GM23338 (cell line): ENCODE results near the gene FAM83B. TPM values are rescaled to one million over a fixed set of nuclear protein-coding genes. Genes with fewer than 3 reads are reported as not detected.

Source experiments
- ATAC-seq: fragments of 200-7000 bp; cut with Tn5 transposase; 3 replicates; pipeline ENCODE4 v1.9.1; 2020
- DNase-seq: peaks from one replicate; pipeline ENCODE4 v3.0.0-alpha.2; 2015; ENCODE audit warnings: low spot score
- H2AFZ ChIP-seq: fragments of 200-600 bp; sonication (generic); 2 replicates; pipeline ENCODE4 v1.8.0; 2016; ENCODE audit warnings: antibody characterized with exemption, mild to moderate bottlenecking, moderate library complexity
- H3F3A ChIP-seq: fragments of 200-600 bp; sonication (generic); replicated peaks from 2 replicates; pipeline ENCODE4 v1.8.0; 2017; ENCODE audit warnings: antibody characterized with exemption, mixed run types, low read depth
- H3K27ac ChIP-seq: fragments of 200-600 bp; sonication (generic); 2 replicates; pipeline ENCODE4 v1.6.1; 2016; ENCODE audit warnings: low read depth
- H3K27me3 ChIP-seq: fragments of 200-600 bp; sonication (generic); 2 replicates; pipeline ENCODE4 v1.8.0; 2016; ENCODE audit warnings: mild to moderate bottlenecking, mixed run types, moderate library complexity; ENCODE audit not compliant: insufficient read depth
- H3K36me3 ChIP-seq: fragments of 200-600 bp; sonication (generic); 2 replicates; pipeline ENCODE4 v1.8.0; 2016; ENCODE audit warnings: mild to moderate bottlenecking; ENCODE audit not compliant: insufficient read depth
- H3K4me1 ChIP-seq: fragments of 200-600 bp; sonication (generic); 2 replicates; pipeline ENCODE4 v1.8.0; 2016; ENCODE audit warnings: mild to moderate bottlenecking, moderate library complexity; ENCODE audit not compliant: insufficient read depth
- H3K4me2 ChIP-seq: fragments of 200-600 bp; sonication (generic); 2 replicates; pipeline ENCODE4 v1.7.1; 2017; ENCODE audit warnings: mixed run types
- H3K4me3 ChIP-seq: fragments of 200-600 bp; sonication (generic); 2 replicates; pipeline ENCODE4 v1.6.1; 2016; ENCODE audit warnings: mixed run types
- H3K79me2 ChIP-seq: fragments of 200-600 bp; sonication (generic); replicated peaks from 2 replicates; pipeline ENCODE4 v1.8.0; 2017; ENCODE audit warnings: mild to moderate bottlenecking; ENCODE audit not compliant: insufficient read depth
- H3K9me2 ChIP-seq: fragments of 200-600 bp; sonication (generic); 2 replicates; pipeline ENCODE4 v1.8.0; 2017; ENCODE audit not compliant: insufficient read depth
- H4K20me1 ChIP-seq: fragments of 200-600 bp; sonication (generic); replicated peaks from 2 replicates; pipeline ENCODE4 v1.8.0; 2017; ENCODE audit warnings: mild to moderate bottlenecking; ENCODE audit not compliant: insufficient read depth
- H3K27ac Mint-ChIP-seq: 2 replicates; pipeline ENCODE4 v1.8.0; 2020; ENCODE audit warnings: inconsistent platforms, mild to moderate bottlenecking, moderate library complexity, mixed read lengths
- H3K27me3 Mint-ChIP-seq: 3 replicates; pipeline ENCODE4 v1.8.0; 2022; ENCODE audit warnings: low read depth, mild to moderate bottlenecking, moderate library complexity, mixed read lengths, inconsistent platforms; ENCODE audit not compliant: insufficient read depth, poor library complexity
- H3K36me3 Mint-ChIP-seq: 3 replicates; pipeline ENCODE4 v1.8.0; 2021; ENCODE audit warnings: low read depth, mild to moderate bottlenecking, inconsistent platforms, moderate library complexity, mixed read lengths
- H3K4me1 Mint-ChIP-seq: 3 replicates; pipeline ENCODE4 v1.8.0; 2020; ENCODE audit warnings: mild to moderate bottlenecking, inconsistent platforms, mixed read lengths
- H3K4me3 Mint-ChIP-seq: 3 replicates; pipeline ENCODE4 v1.8.0; 2021; ENCODE audit warnings: moderate library complexity, mild to moderate bottlenecking, inconsistent platforms, mixed read lengths
- H3K9me3 Mint-ChIP-seq: 3 replicates; pipeline ENCODE4 v1.8.0; 2020; ENCODE audit warnings: moderate library complexity, mild to moderate bottlenecking, inconsistent platforms, mixed read lengths
- POLR2AphosphoS5 ChIP-seq: IDR thresholded peaks from 2 replicates; pipeline ENCODE4 v1.6.1; 2016; ENCODE audit warnings: antibody characterized with exemption, low read depth
- STAT1 ChIP-seq: IDR thresholded peaks from one replicate; pipeline ENCODE4 v1.6.1; 2016; ENCODE audit warnings: antibody characterized with exemption; ENCODE audit not compliant: unreplicated experiment
- ZNF114 ChIP-seq: fragments of 250-450 bp; sonication (Bioruptor Pico); IDR thresholded peaks from 2 replicates; pipeline ENCODE4 v1.5.0; 2020; ENCODE audit warnings: mild to moderate bottlenecking, moderate library complexity
- polyA plus RNA-seq: library from polyadenylated mRNA; unstranded; fragments of >200 nt; fragmentation: Nextera tagmentation; extraction: Ambion mirVana; gene quantifications from 2 replicates; pipeline ENCODE4 v1.2.1, GENCODE V29; 2016
- total RNA-seq: library from RNA; depleted of rRNA; stranded (reverse); fragments of >200 nt; shearing (Covaris generic); gene quantifications from 2 replicates; pipeline ENCODE4 v1.2.3, GENCODE V29; 2014
- TF ChIP-seq, protein P1 (sequence below): IDR thresholded peaks from one replicate; pipeline ENCODE4 v1.6.1; 2018; ENCODE audit warnings: antibody characterized with exemption; ENCODE audit not compliant: unreplicated experiment

The FAM83B gene
- total and polyA plus RNA-seq, 2 experiments from 2014 or later = 1.4 to 7.7 TPM

DNA sequence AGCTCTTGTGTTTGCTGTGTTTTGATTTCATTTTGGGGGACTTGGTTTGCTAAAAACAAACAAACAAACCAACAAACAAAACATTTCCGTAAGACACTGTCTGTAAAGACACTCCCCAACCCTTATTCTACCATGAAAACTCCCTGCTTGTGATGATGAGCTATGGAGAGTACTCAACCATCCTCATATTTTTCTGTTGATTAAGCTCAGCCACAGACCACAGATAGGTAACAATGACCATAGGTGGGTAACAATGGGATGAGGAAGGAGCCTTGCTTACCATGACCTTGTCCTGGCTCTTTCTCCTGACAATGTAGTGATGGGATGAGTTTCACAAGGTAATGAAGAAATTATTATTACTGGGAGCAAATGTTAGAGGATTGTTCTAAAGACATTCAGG is 11.4 kb upstream of the FAM83B start (continued):
- TF ChIP-seq, protein P1, sequence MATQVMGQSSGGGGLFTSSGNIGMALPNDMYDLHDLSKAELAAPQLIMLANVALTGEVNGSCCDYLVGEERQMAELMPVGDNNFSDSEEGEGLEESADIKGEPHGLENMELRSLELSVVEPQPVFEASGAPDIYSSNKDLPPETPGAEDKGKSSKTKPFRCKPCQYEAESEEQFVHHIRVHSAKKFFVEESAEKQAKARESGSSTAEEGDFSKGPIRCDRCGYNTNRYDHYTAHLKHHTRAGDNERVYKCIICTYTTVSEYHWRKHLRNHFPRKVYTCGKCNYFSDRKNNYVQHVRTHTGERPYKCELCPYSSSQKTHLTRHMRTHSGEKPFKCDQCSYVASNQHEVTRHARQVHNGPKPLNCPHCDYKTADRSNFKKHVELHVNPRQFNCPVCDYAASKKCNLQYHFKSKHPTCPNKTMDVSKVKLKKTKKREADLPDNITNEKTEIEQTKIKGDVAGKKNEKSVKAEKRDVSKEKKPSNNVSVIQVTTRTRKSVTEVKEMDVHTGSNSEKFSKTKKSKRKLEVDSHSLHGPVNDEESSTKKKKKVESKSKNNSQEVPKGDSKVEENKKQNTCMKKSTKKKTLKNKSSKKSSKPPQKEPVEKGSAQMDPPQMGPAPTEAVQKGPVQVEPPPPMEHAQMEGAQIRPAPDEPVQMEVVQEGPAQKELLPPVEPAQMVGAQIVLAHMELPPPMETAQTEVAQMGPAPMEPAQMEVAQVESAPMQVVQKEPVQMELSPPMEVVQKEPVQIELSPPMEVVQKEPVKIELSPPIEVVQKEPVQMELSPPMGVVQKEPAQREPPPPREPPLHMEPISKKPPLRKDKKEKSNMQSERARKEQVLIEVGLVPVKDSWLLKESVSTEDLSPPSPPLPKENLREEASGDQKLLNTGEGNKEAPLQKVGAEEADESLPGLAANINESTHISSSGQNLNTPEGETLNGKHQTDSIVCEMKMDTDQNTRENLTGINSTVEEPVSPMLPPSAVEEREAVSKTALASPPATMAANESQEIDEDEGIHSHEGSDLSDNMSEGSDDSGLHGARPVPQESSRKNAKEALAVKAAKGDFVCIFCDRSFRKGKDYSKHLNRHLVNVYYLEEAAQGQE = no peak

DNA sequence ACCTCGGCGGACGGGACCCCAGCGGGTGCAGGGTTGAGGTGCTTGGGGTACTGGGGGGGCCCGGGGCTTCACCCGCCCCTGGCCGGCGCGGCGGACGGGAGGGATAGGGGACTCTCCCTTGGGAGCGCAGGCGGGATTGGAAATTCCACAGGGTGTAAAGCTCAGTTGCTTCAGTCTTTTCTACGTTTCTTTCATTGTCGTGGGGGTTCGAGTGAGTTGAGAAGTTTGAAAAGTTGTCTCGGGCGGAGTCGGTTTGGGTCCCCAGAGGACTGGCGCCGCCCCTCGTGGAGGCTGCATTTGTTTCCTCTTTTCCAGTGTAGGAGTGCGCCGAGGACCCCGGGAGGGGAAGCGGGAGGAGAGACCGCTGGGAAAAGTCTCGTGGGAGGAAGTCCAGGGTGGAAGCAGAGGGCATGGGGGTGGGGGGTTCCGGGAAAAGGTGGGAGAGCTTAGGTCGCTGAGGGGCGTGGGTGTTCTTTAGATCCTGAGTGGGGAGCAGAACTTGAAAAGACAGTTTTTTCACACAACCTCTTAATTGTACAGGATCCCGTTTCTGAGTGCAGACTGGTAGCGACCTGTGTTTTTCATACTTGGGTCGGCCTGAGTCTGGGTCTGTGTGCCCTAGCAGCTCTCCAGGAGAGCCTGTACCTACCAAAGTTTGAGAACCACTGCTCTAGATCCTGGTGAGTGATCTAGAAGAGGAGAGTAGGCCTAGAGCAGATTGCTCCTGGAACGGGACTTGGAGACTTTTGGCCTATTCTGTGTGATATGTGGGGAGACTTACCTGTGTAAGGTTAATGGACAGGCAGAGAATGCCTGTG is 495 bp downstream of the FAM83B start:
- no peaks in the 10 kb centered on the region for H3K9me2 ChIP-seq
- H3K27me3 ChIP-seq = peaks cover 37% of the 10 kb centered on the region
- H2AFZ ChIP-seq = peak overlapping the region; percentile 99
- H3K9me3 Mint-ChIP-seq = peaks cover 3% of the 10 kb centered on the region; the same call in 2 of the 3 replicates
- H3K4me3 ChIP-seq = peak overlapping the region; percentile 90
- ATAC-seq = peak; percentile 72
- peak overlapping the region; percentile 94 for H3K4me2 ChIP-seq
- no peak overlapping the region for H3K27ac ChIP-seq
- peaks cover 16% of the 10 kb centered on the region; the same call in 2 of the 3 replicates for H3K4me1 Mint-ChIP-seq
- no peaks in the 10 kb centered on the region for H4K20me1 ChIP-seq
- no peaks in the 10 kb centered on the region for H3F3A ChIP-seq
- peaks cover 11% of the 10 kb centered on the region for H3K4me1 ChIP-seq
- no peaks in the 10 kb centered on the region for H3K36me3 Mint-ChIP-seq
- no peak for TF ChIP-seq ZNF114
- no peak for TF ChIP-seq POLR2AphosphoS5
- no peak for TF ChIP-seq STAT1
- TF ChIP-seq, protein P1 = no peak
- peaks cover 7% of the 10 kb centered on the region; the same call in 1 of the 2 replicates for H3K79me2 ChIP-seq
- no peak overlapping the region; the same call in 1 of the 2 replicates for H3K27ac Mint-ChIP-seq
- H3K4me3 Mint-ChIP-seq = peak overlapping the region; percentile 93
- DNase-seq = peak; percentile 63
- no peaks in the 10 kb centered on the region for H3K36me3 ChIP-seq
- H3K27me3 Mint-ChIP-seq = peaks cover 12% of the 10 kb centered on the region
